ENCODE results near the gene NDUFA11. TPM values are rescaled to one million over a fixed set of nuclear protein-coding genes. Genes with fewer than 3 reads are reported as not detected.

The NDUFA11 gene
- total and polyA plus RNA-seq, 2 of the 13 experiments (the other 11 are each of a cell fraction or from before 2014, with no cell fraction given): 286 to 378 TPM

DNA sequence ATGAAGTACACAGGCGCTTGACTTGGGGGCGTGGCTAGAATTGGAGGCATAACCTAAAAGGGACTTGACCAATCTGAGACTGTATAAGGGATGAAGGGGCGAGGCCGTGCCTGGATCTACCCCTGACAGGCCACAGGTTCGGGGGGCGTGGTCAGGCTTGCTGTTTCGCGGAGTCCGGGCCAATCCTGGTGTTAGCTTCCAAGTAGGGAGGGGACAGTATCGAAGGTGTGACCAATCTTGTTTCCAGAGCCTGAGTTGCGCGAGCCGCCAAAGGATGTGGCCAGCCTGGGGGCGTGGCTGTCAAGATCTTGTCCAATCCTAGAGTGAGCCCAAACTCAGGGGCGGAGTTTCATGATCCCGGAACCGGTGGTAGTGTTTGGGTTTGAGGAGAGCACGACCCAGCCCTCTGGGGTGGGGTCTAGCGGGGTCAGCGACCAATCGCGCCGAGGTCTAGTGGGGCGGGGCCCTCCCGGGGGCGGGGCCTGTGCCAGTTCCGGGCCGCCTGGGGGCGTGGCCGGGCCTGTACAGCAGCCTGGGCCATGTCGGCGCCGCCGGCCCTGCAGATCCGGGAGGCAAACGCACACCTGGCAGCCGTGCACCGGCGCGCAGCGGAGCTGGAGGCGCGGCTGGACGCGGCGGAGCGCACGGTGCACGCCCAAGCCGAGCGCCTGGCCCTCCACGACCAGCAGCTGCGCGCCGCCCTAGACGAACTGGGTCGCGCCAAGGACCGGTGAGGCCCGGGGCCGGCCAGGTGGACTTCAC lies 943 bp upstream of the NDUFA11 start, which contains the start of gene VMAC (continued):
- TF ChIP-seq, protein P1, sequence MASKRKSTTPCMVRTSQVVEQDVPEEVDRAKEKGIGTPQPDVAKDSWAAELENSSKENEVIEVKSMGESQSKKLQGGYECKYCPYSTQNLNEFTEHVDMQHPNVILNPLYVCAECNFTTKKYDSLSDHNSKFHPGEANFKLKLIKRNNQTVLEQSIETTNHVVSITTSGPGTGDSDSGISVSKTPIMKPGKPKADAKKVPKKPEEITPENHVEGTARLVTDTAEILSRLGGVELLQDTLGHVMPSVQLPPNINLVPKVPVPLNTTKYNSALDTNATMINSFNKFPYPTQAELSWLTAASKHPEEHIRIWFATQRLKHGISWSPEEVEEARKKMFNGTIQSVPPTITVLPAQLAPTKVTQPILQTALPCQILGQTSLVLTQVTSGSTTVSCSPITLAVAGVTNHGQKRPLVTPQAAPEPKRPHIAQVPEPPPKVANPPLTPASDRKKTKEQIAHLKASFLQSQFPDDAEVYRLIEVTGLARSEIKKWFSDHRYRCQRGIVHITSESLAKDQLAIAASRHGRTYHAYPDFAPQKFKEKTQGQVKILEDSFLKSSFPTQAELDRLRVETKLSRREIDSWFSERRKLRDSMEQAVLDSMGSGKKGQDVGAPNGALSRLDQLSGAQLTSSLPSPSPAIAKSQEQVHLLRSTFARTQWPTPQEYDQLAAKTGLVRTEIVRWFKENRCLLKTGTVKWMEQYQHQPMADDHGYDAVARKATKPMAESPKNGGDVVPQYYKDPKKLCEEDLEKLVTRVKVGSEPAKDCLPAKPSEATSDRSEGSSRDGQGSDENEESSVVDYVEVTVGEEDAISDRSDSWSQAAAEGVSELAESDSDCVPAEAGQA (IDR thresholded peaks at IDR 0.05; ENCODE audit: low read depth): no peak
- TF ChIP-seq, protein P1 (CRISPR knock-in tag; IDR thresholded peaks at IDR 0.05; ENCODE audit: borderline replicate concordance): no peak
- TF ChIP-seq MYC (CRISPR knock-in tag; IDR thresholded peaks at IDR 0.05; ENCODE audit: borderline replicate concordance) (peak; percentile 17), CREB1 (IDR thresholded peaks at IDR 0.05) (no peak), CREB1 (CRISPR knock-in tag; IDR thresholded peaks at IDR 0.05) (peak; percentile 22), SP2 (CRISPR knock-in tag; IDR thresholded peaks at IDR 0.05) (peak; percentile 83), RFXAP (CRISPR knock-in tag; IDR thresholded peaks at IDR 0.05; ENCODE audit: borderline replicate concordance) (peak; percentile 67; the same call in 1 of the 2 replicates), ZNF605 (CRISPR knock-in tag; IDR thresholded peaks at IDR 0.05) (no peak), HNRNPLL (IDR thresholded peaks at IDR 0.05; ENCODE audit: low read depth, low read length, poor library complexity, severe bottlenecking) (peak; percentile 42), CCDC6 (CRISPR knock-in tag; IDR thresholded peaks at IDR 0.05) (peak; percentile 35; the same call in 1 of the 2 replicates), ZC3H4 (CRISPR knock-in tag; IDR thresholded peaks at IDR 0.05; ENCODE audit: borderline replicate concordance) (no peak), ISL2 (CRISPR knock-in tag; IDR thresholded peaks at IDR 0.05) (no peak), NFIC (IDR thresholded peaks at IDR 0.05; ENCODE audit: low read length) (no peak), PAF1 (CRISPR knock-in tag; IDR thresholded peaks at IDR 0.05) (no peak)
- TF ChIP-seq, protein P2, sequence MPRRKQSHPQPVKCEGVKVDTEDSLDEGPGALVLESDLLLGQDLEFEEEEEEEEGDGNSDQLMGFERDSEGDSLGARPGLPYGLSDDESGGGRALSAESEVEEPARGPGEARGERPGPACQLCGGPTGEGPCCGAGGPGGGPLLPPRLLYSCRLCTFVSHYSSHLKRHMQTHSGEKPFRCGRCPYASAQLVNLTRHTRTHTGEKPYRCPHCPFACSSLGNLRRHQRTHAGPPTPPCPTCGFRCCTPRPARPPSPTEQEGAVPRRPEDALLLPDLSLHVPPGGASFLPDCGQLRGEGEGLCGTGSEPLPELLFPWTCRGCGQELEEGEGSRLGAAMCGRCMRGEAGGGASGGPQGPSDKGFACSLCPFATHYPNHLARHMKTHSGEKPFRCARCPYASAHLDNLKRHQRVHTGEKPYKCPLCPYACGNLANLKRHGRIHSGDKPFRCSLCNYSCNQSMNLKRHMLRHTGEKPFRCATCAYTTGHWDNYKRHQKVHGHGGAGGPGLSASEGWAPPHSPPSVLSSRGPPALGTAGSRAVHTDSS (CRISPR knock-in tag; conservative IDR thresholded peaks at IDR 0.05): no peak
- TF ChIP-seq, protein P3, sequence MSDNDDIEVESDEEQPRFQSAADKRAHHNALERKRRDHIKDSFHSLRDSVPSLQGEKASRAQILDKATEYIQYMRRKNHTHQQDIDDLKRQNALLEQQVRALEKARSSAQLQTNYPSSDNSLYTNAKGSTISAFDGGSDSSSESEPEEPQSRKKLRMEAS (IDR thresholded peaks at IDR 0.05): peak; percentile 71; the same call in 1 of the 2 replicates
- TF ChIP-seq, protein P4, sequence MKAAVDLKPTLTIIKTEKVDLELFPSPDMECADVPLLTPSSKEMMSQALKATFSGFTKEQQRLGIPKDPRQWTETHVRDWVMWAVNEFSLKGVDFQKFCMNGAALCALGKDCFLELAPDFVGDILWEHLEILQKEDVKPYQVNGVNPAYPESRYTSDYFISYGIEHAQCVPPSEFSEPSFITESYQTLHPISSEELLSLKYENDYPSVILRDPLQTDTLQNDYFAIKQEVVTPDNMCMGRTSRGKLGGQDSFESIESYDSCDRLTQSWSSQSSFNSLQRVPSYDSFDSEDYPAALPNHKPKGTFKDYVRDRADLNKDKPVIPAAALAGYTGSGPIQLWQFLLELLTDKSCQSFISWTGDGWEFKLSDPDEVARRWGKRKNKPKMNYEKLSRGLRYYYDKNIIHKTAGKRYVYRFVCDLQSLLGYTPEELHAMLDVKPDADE (CRISPR knock-in tag; IDR thresholded peaks at IDR 0.05): 0 out of 2 replicates have a peak, but pooled peaks have one; percentile 12
- TF ChIP-seq, protein P5, sequence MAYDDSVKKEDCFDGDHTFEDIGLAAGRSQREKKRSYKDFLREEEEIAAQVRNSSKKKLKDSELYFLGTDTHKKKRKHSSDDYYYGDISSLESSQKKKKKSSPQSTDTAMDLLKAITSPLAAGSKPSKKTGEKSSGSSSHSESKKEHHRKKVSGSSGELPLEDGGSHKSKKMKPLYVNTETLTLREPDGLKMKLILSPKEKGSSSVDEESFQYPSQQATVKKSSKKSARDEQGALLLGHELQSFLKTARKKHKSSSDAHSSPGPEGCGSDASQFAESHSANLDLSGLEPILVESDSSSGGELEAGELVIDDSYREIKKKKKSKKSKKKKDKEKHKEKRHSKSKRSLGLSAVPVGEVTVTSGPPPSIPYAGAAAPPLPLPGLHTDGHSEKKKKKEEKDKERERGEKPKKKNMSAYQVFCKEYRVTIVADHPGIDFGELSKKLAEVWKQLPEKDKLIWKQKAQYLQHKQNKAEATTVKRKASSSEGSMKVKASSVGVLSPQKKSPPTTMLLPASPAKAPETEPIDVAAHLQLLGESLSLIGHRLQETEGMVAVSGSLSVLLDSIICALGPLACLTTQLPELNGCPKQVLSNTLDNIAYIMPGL (CRISPR knock-in tag; IDR thresholded peaks at IDR 0.05; ENCODE audit: borderline replicate concordance in 1 of 2, low read depth in 1 of 2): peak in 1 of 2 experiments; percentile 47; a peak in 1 of 4 replicates
